HG03354 (cell line): ENCODE measurements around the gene PCP4.

Experiments
- ATAC-seq: cut with Tn5 transposase; IDR thresholded peaks from one replicate; pipeline ENCODE4 v1.9.1; 2021; ENCODE audit warnings: mild to moderate bottlenecking; ENCODE audit not compliant: unreplicated experiment, poor library complexity, severe bottlenecking

The PCP4 gene

DNA sequence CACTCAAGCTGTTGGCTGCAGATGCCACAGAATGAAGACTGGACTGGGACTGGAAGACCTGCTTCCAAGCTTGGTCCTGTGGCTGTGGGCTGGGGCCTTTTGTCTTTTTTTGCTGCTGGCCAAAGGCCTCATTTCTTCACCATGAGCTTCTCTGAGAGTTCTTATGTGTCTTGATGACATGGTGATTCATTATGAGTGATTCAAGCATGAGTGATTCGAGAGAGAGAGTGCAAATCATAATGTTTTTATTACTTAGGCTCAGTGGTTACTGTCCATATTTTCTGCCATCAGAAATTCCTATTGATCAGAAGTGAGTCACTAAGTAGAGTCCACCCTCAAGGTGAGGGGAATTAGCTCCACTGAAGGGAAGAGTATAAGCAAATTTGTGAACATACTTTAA is 94.0 kb downstream of the PCP4 start:
- no peak for ATAC-seq

DNA sequence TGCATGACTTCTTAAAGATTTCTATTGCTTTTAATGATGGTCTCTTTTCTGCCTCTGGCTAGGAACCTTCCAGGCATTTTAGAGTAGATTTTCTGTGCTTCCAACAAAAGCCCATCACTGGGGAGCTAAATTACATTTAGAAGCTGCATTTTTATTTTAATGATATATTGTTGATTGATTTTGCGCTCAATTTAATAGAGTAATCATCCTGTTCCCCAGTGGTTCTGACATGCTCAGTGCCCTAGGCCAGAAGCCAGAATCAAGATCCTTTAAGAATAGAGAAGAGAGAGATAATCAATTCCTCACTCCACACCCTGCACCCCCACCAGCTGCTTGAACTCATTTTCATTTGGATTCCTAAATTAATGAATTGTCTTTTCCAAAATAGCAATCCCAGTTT is 97.8 kb downstream of the PCP4 start:
- no peak for ATAC-seq

DNA sequence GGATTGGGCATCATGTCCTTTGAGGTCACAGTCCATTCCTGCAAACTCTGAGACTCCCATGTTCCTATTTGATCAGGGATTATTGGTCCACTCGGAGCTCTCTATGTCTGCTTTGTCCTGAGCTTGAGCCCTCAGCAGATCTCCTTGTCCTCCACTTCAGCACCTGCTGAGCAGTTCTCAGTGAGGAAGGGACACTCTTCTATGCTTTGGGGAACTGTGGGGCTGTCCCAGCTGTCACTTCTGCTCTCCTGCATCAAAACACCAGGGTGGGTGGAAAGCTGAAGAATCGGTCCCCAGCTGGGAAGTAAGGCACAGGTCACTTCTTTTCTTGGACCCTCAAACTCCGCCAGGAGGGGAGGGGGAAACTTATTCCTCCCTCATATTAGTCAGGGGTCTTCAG is 99.5 kb downstream of the PCP4 start:
- ATAC-seq: no peak

DNA sequence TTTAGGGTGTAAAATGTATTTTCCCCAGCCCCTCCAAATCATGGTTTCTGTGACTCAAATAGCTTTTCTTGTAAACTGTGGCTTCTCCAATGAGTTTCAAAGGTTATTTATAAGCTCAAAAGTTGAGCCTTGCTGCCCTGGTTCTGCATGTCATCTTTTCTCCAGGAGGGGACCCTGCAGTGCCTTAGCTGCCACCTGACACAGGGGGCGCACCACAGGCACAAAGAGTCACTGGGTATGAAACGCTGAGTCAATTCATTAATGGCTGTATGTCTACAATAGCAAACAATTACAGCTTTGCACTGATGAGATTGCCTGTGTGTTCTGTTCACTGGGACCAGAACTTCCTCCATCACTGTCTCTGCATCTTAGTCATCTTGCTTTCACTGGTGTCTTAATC is 100.8 kb downstream of the PCP4 start:
- ATAC-seq: no peak

DNA sequence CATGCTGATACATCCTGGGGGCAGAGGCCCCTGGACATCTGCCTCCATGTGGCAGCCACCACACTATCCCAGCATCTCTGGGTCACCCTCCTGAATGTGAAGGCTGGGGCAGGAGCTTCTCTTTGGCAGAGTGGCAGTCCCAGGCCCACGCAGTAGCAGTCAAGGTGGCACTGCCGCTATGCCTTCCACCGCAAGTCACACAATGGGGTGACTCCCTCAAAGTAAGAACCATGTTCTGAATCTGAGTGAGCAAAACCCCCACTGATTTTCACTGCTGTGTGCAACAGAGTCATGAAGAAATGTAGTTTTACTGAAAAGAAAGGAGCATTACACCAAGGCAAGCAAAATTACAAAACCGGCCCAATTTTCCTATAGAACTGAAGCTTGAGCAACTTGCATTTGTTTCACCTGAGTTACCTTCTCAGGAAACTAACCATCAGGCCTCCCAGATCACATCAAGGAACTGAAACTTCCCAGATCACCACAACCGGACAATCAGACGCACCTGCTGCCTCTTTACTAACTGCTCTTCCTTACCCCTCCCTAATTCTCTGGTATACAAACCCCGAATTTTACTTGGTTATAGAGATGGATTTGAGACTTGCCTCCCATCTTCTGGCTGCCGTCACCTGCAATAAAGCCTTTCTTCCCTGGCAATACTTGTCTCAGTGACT is 102.6 kb downstream of the PCP4 start:
- no peak for ATAC-seq

DNA sequence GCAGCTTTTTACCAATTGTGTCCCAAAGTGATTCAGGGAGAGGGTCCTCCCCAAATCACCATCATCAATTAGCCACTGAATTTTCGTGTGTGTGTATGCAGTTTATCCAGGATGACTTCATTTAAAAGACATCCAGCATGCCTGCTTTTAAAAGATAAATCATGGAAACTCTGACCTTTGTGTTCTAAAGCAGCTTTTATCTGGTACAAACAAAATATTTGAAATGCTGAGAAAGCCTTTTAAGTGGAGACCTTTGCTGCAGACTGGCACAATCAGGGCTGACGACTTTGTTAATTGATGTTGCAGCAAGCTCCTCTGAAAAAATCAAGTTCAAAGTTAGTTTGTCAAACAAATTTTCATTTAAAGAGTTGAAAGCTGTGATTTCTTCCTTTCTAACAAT is 104.7 kb downstream of the PCP4 start:
- no peak for ATAC-seq

DNA sequence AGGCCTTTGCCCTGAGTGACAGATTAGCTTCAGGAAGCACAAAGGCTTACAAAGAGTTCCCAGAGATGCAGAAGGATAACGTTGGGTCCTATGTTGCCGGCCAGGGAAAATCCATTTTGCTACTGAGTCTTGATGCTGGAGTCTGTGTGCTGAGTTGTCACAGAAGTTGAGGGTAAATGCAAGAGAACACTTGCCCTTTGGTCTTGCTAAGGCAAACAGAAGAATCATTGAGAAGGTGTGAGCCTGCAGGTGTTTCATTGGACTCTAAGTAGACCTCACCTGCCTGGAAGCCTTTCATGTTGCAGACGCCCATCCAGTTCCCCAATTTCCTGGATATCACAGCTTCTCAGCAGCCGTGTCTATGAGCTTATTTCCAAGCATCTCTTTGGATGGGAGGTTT is 105.2 kb downstream of the PCP4 start:
- no peak for ATAC-seq

DNA sequence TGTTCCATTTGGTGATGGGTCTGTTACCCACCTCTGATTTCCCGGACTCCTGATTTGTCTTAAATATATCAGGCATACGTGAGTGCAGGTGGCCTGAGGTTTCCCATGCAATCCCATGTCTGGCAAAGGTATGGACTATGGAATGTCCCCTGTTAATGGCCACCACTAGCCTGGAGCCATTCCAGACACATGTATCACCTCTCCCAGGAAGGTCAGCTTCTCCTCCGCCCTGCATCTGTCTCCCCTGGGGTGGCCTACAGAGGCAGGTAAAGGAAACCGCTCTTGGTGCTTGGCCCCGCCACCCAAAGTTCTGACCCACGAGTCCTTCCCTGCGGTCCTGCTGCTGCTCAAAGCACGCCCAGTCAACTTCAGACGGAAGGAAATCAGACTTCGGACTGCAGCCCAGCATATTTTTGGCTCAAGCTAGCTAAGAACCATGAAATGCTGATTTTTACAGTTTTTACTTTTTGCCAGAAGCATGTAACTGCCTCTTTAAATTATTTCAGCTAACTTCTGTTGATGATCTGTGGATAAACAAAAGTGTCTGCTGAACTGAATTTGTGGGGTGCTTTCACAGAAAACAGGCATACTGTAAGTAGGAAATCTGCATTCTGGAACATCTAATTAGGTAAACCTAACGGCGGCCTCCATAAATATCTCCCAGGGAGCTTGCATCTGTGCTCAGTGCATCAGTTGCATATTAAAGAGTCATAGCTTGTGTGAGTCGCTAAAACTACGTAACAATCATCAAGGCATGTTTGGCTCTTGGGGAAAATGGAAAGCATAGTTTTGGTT is 105.9 kb downstream of the PCP4 start:
- no peak for ATAC-seq

DNA sequence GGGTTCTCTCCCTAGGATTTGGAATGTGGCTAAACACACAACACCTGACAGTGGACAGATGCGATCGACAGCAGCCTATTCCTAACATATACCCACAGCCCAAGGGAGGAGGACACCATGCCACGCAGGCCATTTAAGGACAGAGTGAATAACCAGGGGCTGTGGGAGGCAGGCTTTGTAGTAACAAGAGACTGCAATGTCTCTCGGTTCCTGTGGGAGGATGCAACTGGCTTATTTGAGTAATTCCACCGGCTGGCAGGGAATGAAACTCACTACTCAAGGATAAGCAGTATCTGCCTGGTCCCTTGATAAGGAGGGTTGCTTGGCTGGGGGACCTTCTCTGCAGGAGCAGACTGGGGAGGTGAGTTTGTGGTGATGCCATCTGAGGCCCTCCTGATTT is 109.6 kb downstream of the PCP4 start:
- ATAC-seq: no peak
